HepG2 (cell line): Measurements from ENCODE around the gene OCSTAMP. TPM values are rescaled to one million over a fixed set of nuclear protein-coding genes. Genes with fewer than 3 reads are reported as not detected.
A peak's percentile ranks its signal among the peaks of the same experiment; 100 is the strongest.

Experiments
- ARNTL ChIP-seq: sonication (generic); formaldehyde crosslinking; IDR thresholded peaks from 2 replicates; pipeline ENCODE4 v1.4.0; 2020; ENCODE audit warnings: mild to moderate bottlenecking, missing genetic modification reagents
- ATF1 ChIP-seq: IDR thresholded peaks from 2 replicates; pipeline ENCODE4 v1.6.1; 2016; ENCODE audit warnings: mild to moderate bottlenecking, control low read depth
- ATM ChIP-seq: fragments of 450-650 bp; IDR thresholded peaks from 2 replicates; pipeline ENCODE4 v1.7.1; 2017; ENCODE audit warnings: mild to moderate bottlenecking, borderline replicate concordance
- CREB3 ChIP-seq: sonication (generic); formaldehyde crosslinking; IDR thresholded peaks from 2 replicates; pipeline ENCODE4 v1.5.0; 2020; ENCODE audit warnings: missing genetic modification reagents
- E2F5 ChIP-seq: sonication (generic); formaldehyde crosslinking; conservative IDR thresholded peaks from 2 replicates; pipeline ENCODE4 v1.4.0; 2020; ENCODE audit warnings: missing genetic modification reagents
- FOXK2 ChIP-seq: fragments of 450-650 bp; IDR thresholded peaks from 2 replicates; pipeline ENCODE4 v1.6.1; 2016
- GABPB1 ChIP-seq: IDR thresholded peaks from 2 replicates; pipeline ENCODE4 v1.6.1; 2016; ENCODE audit warnings: mild to moderate bottlenecking, missing genetic modification reagents, moderate library complexity, missing compliant biosample characterization
- GZF1 ChIP-seq: sonication (generic); formaldehyde crosslinking; IDR thresholded peaks from 2 replicates; pipeline ENCODE4 v1.5.1; 2020; ENCODE audit warnings: mild to moderate bottlenecking, missing genetic modification reagents
- HOXA3 ChIP-seq: sonication (generic); formaldehyde crosslinking; IDR thresholded peaks from 2 replicates; pipeline ENCODE4 v1.5.0; 2020; ENCODE audit warnings: missing genetic modification reagents
- KDM1A ChIP-seq: IDR thresholded peaks from 2 replicates; pipeline ENCODE4 v1.6.1; 2016; ENCODE audit warnings: missing compliant biosample characterization
- MATR3 ChIP-seq: sonication (generic); formaldehyde crosslinking; IDR thresholded peaks from 2 replicates; pipeline ENCODE4 v1.4.0; 2020; ENCODE audit warnings: missing genetic modification reagents
- MBNL3 ChIP-seq: fragments of 250-450 bp; sonication (Bioruptor Pico); conservative IDR thresholded peaks from 2 replicates; pipeline ENCODE4 v1.8.0; 2022; ENCODE audit warnings: mild to moderate bottlenecking, inconsistent platforms
- MIXL1 ChIP-seq: IDR thresholded peaks from 2 replicates; pipeline ENCODE4 v1.6.1; 2016
- PAX8 ChIP-seq: sonication (generic); formaldehyde crosslinking; IDR thresholded peaks from 2 replicates; pipeline ENCODE4 v1.8.0; 2022; ENCODE audit warnings: mild to moderate bottlenecking, missing genetic modification reagents, borderline replicate concordance
- SALL2 ChIP-seq: sonication (generic); formaldehyde crosslinking; IDR thresholded peaks from 2 replicates; pipeline ENCODE4 v1.8.1; 2023; ENCODE audit warnings: mild to moderate bottlenecking, missing genetic modification reagents, inconsistent platforms
- TBL1XR1 ChIP-seq: fragments of 150-350 bp; IDR thresholded peaks from 2 replicates; pipeline ENCODE4 v1.6.1; 2014; ENCODE audit warnings: borderline replicate concordance, low read length; ENCODE audit not compliant: partially characterized antibody
- TOE1 ChIP-seq: sonication (generic); formaldehyde crosslinking; IDR thresholded peaks from 2 replicates; pipeline ENCODE4 v1.4.0; 2020; ENCODE audit warnings: mild to moderate bottlenecking, missing genetic modification reagents
- UBTF ChIP-seq: sonication (generic); formaldehyde crosslinking; IDR thresholded peaks from 2 replicates; pipeline ENCODE4 v1.4.0; 2020; ENCODE audit warnings: mild to moderate bottlenecking, missing genetic modification reagents
- ZHX1 ChIP-seq: sonication (generic); formaldehyde crosslinking; IDR thresholded peaks from 2 replicates; pipeline ENCODE4 v1.8.1; 2022; ENCODE audit warnings: low read depth, mild to moderate bottlenecking, missing genetic modification reagents
- ZNF160 ChIP-seq: sonication (generic); formaldehyde crosslinking; IDR thresholded peaks from 2 replicates; pipeline ENCODE4 v1.8.0; 2022; ENCODE audit warnings: mild to moderate bottlenecking, inconsistent platforms, missing genetic modification reagents
- ZNF180 ChIP-seq: sonication (generic); formaldehyde crosslinking; IDR thresholded peaks from 2 replicates; pipeline ENCODE4 v1.4.0; 2020; ENCODE audit warnings: low read depth, missing genetic modification reagents, borderline replicate concordance
- ZNF24 ChIP-seq: fragments of 450-650 bp; IDR thresholded peaks from 2 replicates; pipeline ENCODE4 v1.6.1; 2017; ENCODE audit warnings: antibody characterized with exemption, mild to moderate bottlenecking
- ZNF292 ChIP-seq: sonication (generic); formaldehyde crosslinking; IDR thresholded peaks from 2 replicates; pipeline ENCODE4 v1.8.1; 2022; ENCODE audit warnings: mild to moderate bottlenecking, low read depth, missing genetic modification reagents, borderline replicate concordance
- ZNF564 ChIP-seq: sonication (generic); formaldehyde crosslinking; IDR thresholded peaks from 2 replicates; pipeline ENCODE4 v1.8.1; 2023; ENCODE audit warnings: mild to moderate bottlenecking, missing genetic modification reagents
- ZNF576 ChIP-seq: sonication (generic); formaldehyde crosslinking; IDR thresholded peaks from 2 replicates; pipeline ENCODE4 v1.4.0; 2020; ENCODE audit warnings: mild to moderate bottlenecking, missing genetic modification reagents
- polyA plus RNA-seq, 8 experiments: library from polyadenylated mRNA; depleted of rRNA in 3 of 8; stranded (reverse) in 7 of 8; unstranded in 1 of 8; fragments of >200 nt; fragmentation: Illumina TruSeq in 4 of 8; extraction: Trizol in 4 of 8; gene quantifications; 2 replicates each; pipeline versions ENCODE4 v1.2.1 to v1.2.3, GENCODE V29; 2011 to 2016; ENCODE audit warnings: low read depth in 4 of 8, missing spikeins in 1 of 8, mixed read lengths in 1 of 8; ENCODE audit not compliant: insufficient read depth in 1 of 8
- total RNA-seq, 5 experiments: library from RNA; depleted of rRNA; stranded (reverse); fragments of >200 nt; fragmentation: Illumina TruSeq; extraction: Trizol; gene quantifications; 2 replicates each; pipeline ENCODE4 v1.2.3, GENCODE V29; 2016; ENCODE audit warnings: low read depth in 1 of 5

The OCSTAMP gene
- total and polyA plus RNA-seq, 2 of the 13 experiments (the other 11 are each of a cell fraction or from before 2014, with no cell fraction given): not detected

- TF ChIP-seq SALL2 (CRISPR knock-in tag) (0 out of 2 replicates have a peak, but pooled peaks have one; percentile 62), GABPB1 (CRISPR knock-in tag) (peak; percentile 95), ZNF24 (no peak), TBL1XR1 (no peak), HOXA3 (CRISPR knock-in tag) (peak; percentile 55; the same call in 1 of the 2 replicates), CREB3 (CRISPR knock-in tag) (no peak), ZHX1 (CRISPR knock-in tag) (no peak), MATR3 (CRISPR knock-in tag) (no peak), GZF1 (CRISPR knock-in tag) (no peak), MIXL1 (CRISPR knock-in tag) (no peak), E2F5 (CRISPR knock-in tag) (no peak), PAX8 (CRISPR knock-in tag) (no peak), KDM1A (CRISPR knock-in tag) (no peak), TOE1 (CRISPR knock-in tag) (no peak), FOXK2 (no peak), ARNTL (CRISPR knock-in tag) (no peak), ZNF160 (no peak), ZNF180 (CRISPR knock-in tag) (no peak), MBNL3 (CRISPR knock-in tag) (no peak), ATM (no peak), ZNF576 (CRISPR knock-in tag) (no peak), ATF1 (CRISPR knock-in tag) (no peak), ZNF564 (no peak), UBTF (CRISPR knock-in tag) (peak; percentile 17; the same call in 1 of the 2 replicates), ZNF292 (CRISPR knock-in tag) (no peak)
Observed at GRCh38 chr20:46512943-46513844, 37.3 kb downstream of the OCSTAMP start, which contains the start of gene ZNF334 (continued).
